HEK293 (cell line): ENCODE data around the gene SF3B6.
A peak's percentile ranks its signal among the peaks of the same experiment; 100 is the strongest.

ENCODE experiments used
- CTCF ChIA-PET: fragments of 350-600 bp; formaldehyde crosslinking; extraction: SDS; loops from one replicate; lab custom pipeline; 2021; ENCODE audit warnings: antibody characterized with exemption; lab: Yijun Ruan, JAX
- POLR2A ChIA-PET: fragments of 300-600 bp; formaldehyde crosslinking; extraction: SDS; loops from one replicate; lab custom pipeline; 2020; ENCODE audit warnings: antibody characterized with exemption, inconsistent platforms; lab: Yijun Ruan, JAX
- H3K27ac ChIP-seq: fragments of 200-500 bp; sonication (Bioruptor generic); 2 replicates; pipeline ENCODE4 v1.5.1; 2014; ENCODE audit warnings: low read depth, low read length, control low read depth, inconsistent platforms; ENCODE audit errors: extremely low read depth
- H3K36me3 ChIP-seq, 2 experiments: fragments of 200-500 bp in 1 of 2; sonication (Bioruptor generic) in 1 of 2; 1 replicate in 1 of 2; 2 replicates in 1 of 2; pipeline ENCODE4 v1.5.1; 2014 to 2017; ENCODE audit warnings: inconsistent platforms in 2 of 2, low read length in 2 of 2; ENCODE audit not compliant: control insufficient read depth in 2 of 2, insufficient read depth in 1 of 2
- H3K4me1 ChIP-seq: fragments of 200-500 bp; sonication (Bioruptor generic); 2 replicates; pipeline ENCODE4 v1.5.1; 2014; ENCODE audit warnings: mild to moderate bottlenecking, low read length, inconsistent platforms; ENCODE audit not compliant: control insufficient read depth, insufficient read depth
- H3K4me3 ChIP-seq: 2 replicates; pipeline ENCODE4 v1.5.1; 2011; ENCODE audit warnings: low read depth, mild to moderate bottlenecking, control low read depth, low read length, moderate library complexity
- H3K9me3 ChIP-seq: fragments of 200-500 bp; sonication (Bioruptor generic); 2 replicates; pipeline ENCODE4 v1.5.1; 2014; ENCODE audit warnings: low read depth, low read length, inconsistent platforms; ENCODE audit not compliant: control insufficient read depth, insufficient read depth
- HIC1 ChIP-seq: fragments of 450-650 bp; formaldehyde crosslinking; IDR thresholded peaks from 2 replicates; pipeline ENCODE4 v1.5.1; 2016; ENCODE audit warnings: missing biosample characterization, missing genetic modification characterization
- HOXC10 ChIP-seq: sonication (generic); formaldehyde crosslinking; IDR thresholded peaks from 2 replicates; pipeline ENCODE4 v1.8.1; 2023; ENCODE audit warnings: mild to moderate bottlenecking, missing genetic modification reagents
- OVOL3 ChIP-seq: fragments of 450-650 bp; formaldehyde crosslinking; IDR thresholded peaks from 2 replicates; pipeline ENCODE4 v1.5.1; 2016; ENCODE audit warnings: missing biosample characterization, missing genetic modification characterization
- PATZ1 ChIP-seq: fragments of 450-650 bp; formaldehyde crosslinking; IDR thresholded peaks from 2 replicates; pipeline ENCODE4 v1.5.1; 2016; ENCODE audit warnings: missing biosample characterization, missing genetic modification characterization
- PBX3 ChIP-seq: sonication (generic); formaldehyde crosslinking; IDR thresholded peaks from 2 replicates; pipeline ENCODE4 v1.8.1; 2022; ENCODE audit warnings: mild to moderate bottlenecking, moderate library complexity, missing genetic modification reagents
- PRDM10 ChIP-seq: fragments of 450-650 bp; formaldehyde crosslinking; IDR thresholded peaks from 2 replicates; pipeline ENCODE4 v1.5.1; 2016; ENCODE audit warnings: missing biosample characterization, missing genetic modification characterization
- TCF7L2 ChIP-seq: IDR thresholded peaks from 2 replicates; pipeline ENCODE4 v1.6.1; 2011; ENCODE audit warnings: low read depth, mild to moderate bottlenecking, inconsistent platforms, low read length, moderate library complexity, borderline replicate concordance
- ZBTB17 ChIP-seq: fragments of 450-650 bp; formaldehyde crosslinking; IDR thresholded peaks from 2 replicates; pipeline ENCODE4 v1.5.1; 2016; ENCODE audit warnings: missing biosample characterization, missing genetic modification characterization
- ZBTB48 ChIP-seq: fragments of 450-650 bp; formaldehyde crosslinking; IDR thresholded peaks from 2 replicates; pipeline ENCODE4 v1.5.1; 2016; ENCODE audit warnings: missing biosample characterization, missing genetic modification characterization
- ZBTB6 ChIP-seq: fragments of 450-650 bp; formaldehyde crosslinking; IDR thresholded peaks from 2 replicates; pipeline ENCODE4 v1.5.1; 2017; ENCODE audit warnings: missing biosample characterization, missing genetic modification characterization
- ZFP3 ChIP-seq: fragments of 450-650 bp; formaldehyde crosslinking; IDR thresholded peaks from 2 replicates; pipeline ENCODE4 v1.5.1; 2016; ENCODE audit warnings: low read depth, missing biosample characterization, missing genetic modification characterization
- ZNF148 ChIP-seq: fragments of 450-650 bp; formaldehyde crosslinking; IDR thresholded peaks from 2 replicates; pipeline ENCODE4 v1.5.0; 2017; ENCODE audit warnings: missing biosample characterization, missing genetic modification characterization, borderline replicate concordance
- ZNF18 ChIP-seq: fragments of 450-650 bp; formaldehyde crosslinking; IDR thresholded peaks from 2 replicates; pipeline ENCODE4 v1.5.1; 2016; ENCODE audit warnings: missing biosample characterization, missing genetic modification characterization
- ZNF2 ChIP-seq: fragments of 450-650 bp; formaldehyde crosslinking; IDR thresholded peaks from 2 replicates; pipeline ENCODE4 v1.5.1; 2016; ENCODE audit warnings: missing biosample characterization, missing genetic modification characterization
- ZNF23 ChIP-seq: fragments of 450-650 bp; formaldehyde crosslinking; IDR thresholded peaks from 2 replicates; pipeline ENCODE4 v1.5.1; 2016; ENCODE audit warnings: missing biosample characterization, missing genetic modification characterization, borderline replicate concordance
- ZNF24 ChIP-seq: fragments of 450-650 bp; formaldehyde crosslinking; IDR thresholded peaks from 2 replicates; pipeline ENCODE4 v1.5.1; 2016; ENCODE audit warnings: missing biosample characterization, missing genetic modification characterization
- ZNF529 ChIP-seq: fragments of 450-650 bp; formaldehyde crosslinking; IDR thresholded peaks from 2 replicates; pipeline ENCODE4 v1.5.1; 2017; ENCODE audit warnings: missing genetic modification characterization, missing biosample characterization; ENCODE audit not compliant: insufficient replicate concordance
- ZNF664 ChIP-seq: fragments of 450-650 bp; formaldehyde crosslinking; IDR thresholded peaks from 2 replicates; pipeline ENCODE4 v1.5.1; 2016; ENCODE audit warnings: missing biosample characterization, missing genetic modification characterization

The SF3B6 gene

GRCh38 chr2:24048769-24049484, 27.2 kb downstream of the SF3B6 start (continued):
- TF ChIP-seq PRDM10 (tag by site-specific recombination) (0 out of 2 replicates have a peak, but pooled peaks have one; percentile 24), ZNF148 (tag by site-specific recombination) (no peak), TCF7L2 (no peak), ZNF24 (tag by site-specific recombination) (peak; percentile 80), HOXC10 (CRISPR knock-in tag) (no peak), PATZ1 (tag by site-specific recombination) (peak; percentile 49; the same call in 1 of the 2 replicates), ZBTB6 (tag by site-specific recombination) (no peak; the same call in 1 of the 2 replicates), ZBTB17 (peak; percentile 95), ZFP3 (tag by site-specific recombination) (no peak), ZNF2 (peak; percentile 23; the same call in 1 of the 2 replicates), ZNF23 (tag by site-specific recombination) (no peak), ZNF664 (tag by site-specific recombination) (peak; percentile 59; the same call in 1 of the 2 replicates), HIC1 (tag by site-specific recombination) (no peak)

- no peaks in the 10 kb centered on the region for H3K9me3 ChIP-seq
- H3K27ac ChIP-seq = peak overlapping the region; percentile 66
These were observed 28.5 kb downstream of the SF3B6 start for GRCh38 chr2:24047703-24048033.

More at GRCh38 chr2:24047703-24048033, 28.5 kb downstream of the SF3B6 start:
- TF ChIP-seq ZNF18 (tag by site-specific recombination) (no peak), PBX3 (CRISPR knock-in tag) (no peak), ZNF529 (tag by site-specific recombination) (no peak), OVOL3 (tag by site-specific recombination) (no peak), ZBTB17 (no peak), ZBTB48 (peak; percentile 47; the same call in 1 of the 2 replicates)
- ChIA-PET POLR2A (interaction anchor here (0.6 to 2.1 kb wide), 17 partner anchors 9 to 318 kb away, joined by 3 to 41 read pairs (median 5); partner anchors contain the start of genes ATAD2B, FAM228B, SF3B6 and UBXN2A), CTCF (interaction anchor here (1.1 kb wide), 1 partner anchor 35 kb away, joined by 3 read pairs; no protein-coding TSS in a partner anchor)
- no peaks in the 10 kb centered on the region; a peak in 1 of 3 replicates for H3K36me3 ChIP-seq
- no peak overlapping the region for H3K4me3 ChIP-seq
- H3K4me1 ChIP-seq = peaks cover 9% of the 10 kb centered on the region; the same call in 1 of the 2 replicates
